ENCODE results near the gene CCSER1. TPM values are rescaled to one million over a fixed set of nuclear protein-coding genes. Genes with fewer than 3 reads are reported as not detected.

CCSER1 gene
- total RNA-seq, 1 experiment from 2014 or later: 5.9 TPM

GRCh38 chr4:91298824-91299223 is 1171.6 kb downstream of the CCSER1 start:
- DNase-seq: no peak
- Histone ChIP-seq H3K27ac (no peak overlapping the region), H2AFZ (no peak overlapping the region), H3K27me3 (ENCODE audit: insufficient read depth, low read depth) (no peaks in the 10 kb centered on the region), H4K20me1 (ENCODE audit: insufficient read depth) (no peaks in the 10 kb centered on the region), H3K9me2 (ENCODE audit: insufficient read depth) (no peaks in the 10 kb centered on the region), H3K36me3 (ENCODE audit: low read depth) (no peaks in the 10 kb centered on the region), H3K4me2 (no peak overlapping the region), H3F3A (ENCODE audit: insufficient read depth, low read depth) (no peaks in the 10 kb centered on the region), H3K4me3 (no peak overlapping the region), H3K4me1 (replicated peaks; ENCODE audit: insufficient read depth) (no peaks in the 10 kb centered on the region), H3K9me3 (ENCODE audit: insufficient read depth, low read depth) (no peaks in the 10 kb centered on the region), H3K79me2 (ENCODE audit: low read depth) (no peaks in the 10 kb centered on the region)
- CTCF ChIA-PET: no interaction called here
- POLR2A ChIA-PET (ENCODE audit: unreplicated experiment): no interaction called here
- TF ChIP-seq EZH2 (IDR thresholded peaks at IDR 0.05; ENCODE audit: low read depth): no peak
- TF ChIP-seq, protein P1, sequence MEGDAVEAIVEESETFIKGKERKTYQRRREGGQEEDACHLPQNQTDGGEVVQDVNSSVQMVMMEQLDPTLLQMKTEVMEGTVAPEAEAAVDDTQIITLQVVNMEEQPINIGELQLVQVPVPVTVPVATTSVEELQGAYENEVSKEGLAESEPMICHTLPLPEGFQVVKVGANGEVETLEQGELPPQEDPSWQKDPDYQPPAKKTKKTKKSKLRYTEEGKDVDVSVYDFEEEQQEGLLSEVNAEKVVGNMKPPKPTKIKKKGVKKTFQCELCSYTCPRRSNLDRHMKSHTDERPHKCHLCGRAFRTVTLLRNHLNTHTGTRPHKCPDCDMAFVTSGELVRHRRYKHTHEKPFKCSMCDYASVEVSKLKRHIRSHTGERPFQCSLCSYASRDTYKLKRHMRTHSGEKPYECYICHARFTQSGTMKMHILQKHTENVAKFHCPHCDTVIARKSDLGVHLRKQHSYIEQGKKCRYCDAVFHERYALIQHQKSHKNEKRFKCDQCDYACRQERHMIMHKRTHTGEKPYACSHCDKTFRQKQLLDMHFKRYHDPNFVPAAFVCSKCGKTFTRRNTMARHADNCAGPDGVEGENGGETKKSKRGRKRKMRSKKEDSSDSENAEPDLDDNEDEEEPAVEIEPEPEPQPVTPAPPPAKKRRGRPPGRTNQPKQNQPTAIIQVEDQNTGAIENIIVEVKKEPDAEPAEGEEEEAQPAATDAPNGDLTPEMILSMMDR (conservative IDR thresholded peaks at IDR 0.05): no peak
- BruUV-seq (replicated peaks): no TSS peak
- intact Hi-C loops (cut with micrococcal nuclease; ENCODE audit: unreplicated experiment): no loop called here

DNA sequence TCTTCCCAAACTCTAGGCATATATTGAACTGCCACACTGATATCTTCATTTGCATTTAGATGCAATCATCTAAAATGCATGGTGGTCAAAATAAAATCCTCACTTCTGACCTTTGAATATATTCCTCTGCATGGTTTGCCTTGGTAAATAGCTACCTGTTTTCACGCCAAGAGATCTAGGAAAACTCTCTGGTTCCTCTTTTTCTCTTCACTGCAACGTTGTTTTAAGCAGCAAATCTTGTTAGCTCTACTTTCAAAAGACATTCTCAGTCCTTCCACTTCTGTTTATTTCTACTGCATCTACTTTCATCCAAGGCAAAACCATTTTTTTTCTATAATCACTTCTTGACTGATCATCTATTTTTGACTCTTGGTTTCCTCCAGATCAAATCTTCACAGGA is 1174.9 kb downstream of the CCSER1 start:
- intact Hi-C loops (cut with micrococcal nuclease; ENCODE audit: unreplicated experiment): no loop called here
- no peak for DNase-seq
- CTCF ChIA-PET: no interaction called here

DNA sequence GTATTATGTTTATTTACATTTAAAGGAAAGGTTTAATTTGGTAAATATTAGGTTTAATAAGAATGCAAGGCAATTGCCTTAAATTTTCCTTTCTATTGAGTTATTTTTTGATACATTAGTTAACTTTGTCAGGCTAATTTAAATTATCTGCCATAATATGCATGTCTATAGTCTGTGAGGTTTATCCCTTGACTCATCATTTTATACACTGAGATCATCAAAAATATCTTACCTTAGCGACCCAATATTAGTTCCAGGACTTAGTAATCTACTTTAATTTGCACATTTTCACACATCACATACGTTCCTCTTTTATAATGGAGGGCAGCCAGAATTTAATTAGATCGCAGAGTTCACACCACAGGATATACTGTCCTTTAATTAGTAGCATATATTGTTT is 1177.1 kb downstream of the CCSER1 start:
- Histone ChIP-seq H3K36me3 (ENCODE audit: low read depth) (no peaks in the 10 kb centered on the region), H3K79me2 (ENCODE audit: low read depth) (no peaks in the 10 kb centered on the region), H3K4me3 (no peak overlapping the region), H3K27ac (no peak overlapping the region), H3K27me3 (ENCODE audit: insufficient read depth, low read depth) (no peaks in the 10 kb centered on the region), H3K4me2 (no peak overlapping the region), H3K9me2 (ENCODE audit: insufficient read depth) (no peaks in the 10 kb centered on the region), H3K9me3 (ENCODE audit: insufficient read depth, low read depth) (no peaks in the 10 kb centered on the region), H3K4me1 (replicated peaks; ENCODE audit: insufficient read depth) (no peaks in the 10 kb centered on the region), H3F3A (ENCODE audit: insufficient read depth, low read depth) (no peaks in the 10 kb centered on the region), H2AFZ (no peak overlapping the region), H4K20me1 (ENCODE audit: insufficient read depth) (no peaks in the 10 kb centered on the region)
- DNase-seq: no peak
- POLR2A ChIA-PET (ENCODE audit: unreplicated experiment): no interaction called here
- TF ChIP-seq EZH2 (IDR thresholded peaks at IDR 0.05; ENCODE audit: low read depth): no peak
- TF ChIP-seq, protein P1 (conservative IDR thresholded peaks at IDR 0.05): no peak
- intact Hi-C loops (cut with micrococcal nuclease; ENCODE audit: unreplicated experiment): no loop called here
- BruUV-seq (replicated peaks): no TSS peak
- CTCF ChIA-PET: no interaction called here

More for the DNA sequence above, 1174.9 kb downstream of the CCSER1 start:
- no peak overlapping the region for H3K27ac ChIP-seq
- POLR2A ChIA-PET (ENCODE audit: unreplicated experiment): no interaction called here
- no peak overlapping the region for H2AFZ ChIP-seq
- no peak overlapping the region for H3K4me2 ChIP-seq
- no peak for TF ChIP-seq EZH2 (IDR thresholded peaks at IDR 0.05; ENCODE audit: low read depth)
- TF ChIP-seq, protein P1 (conservative IDR thresholded peaks at IDR 0.05): no peak
- H4K20me1 ChIP-seq (ENCODE audit: insufficient read depth): no peaks in the 10 kb centered on the region
- no peaks in the 10 kb centered on the region for H3F3A ChIP-seq (ENCODE audit: insufficient read depth, low read depth)
- no peaks in the 10 kb centered on the region for H3K9me2 ChIP-seq (ENCODE audit: insufficient read depth)
- H3K79me2 ChIP-seq (ENCODE audit: low read depth): no peaks in the 10 kb centered on the region
- H3K4me3 ChIP-seq: no peak overlapping the region
- no TSS peak for BruUV-seq (replicated peaks)
- no peaks in the 10 kb centered on the region for H3K4me1 ChIP-seq (replicated peaks; ENCODE audit: insufficient read depth)
- H3K36me3 ChIP-seq (ENCODE audit: low read depth): no peaks in the 10 kb centered on the region
- no peaks in the 10 kb centered on the region for H3K9me3 ChIP-seq (ENCODE audit: insufficient read depth, low read depth)
- no peaks in the 10 kb centered on the region for H3K27me3 ChIP-seq (ENCODE audit: insufficient read depth, low read depth)

Measured in PC-9 (cell line).